Activated T-cell treated with anti-CD3 and anti-CD28 coated beads for 4 hours (primary cell): ENCODE data around the gene PRKAR1B.

Source experiments
- DNase-seq: peaks from one replicate; pipeline ENCODE4 v3.0.0-alpha.2; 2020

The PRKAR1B gene

DNA sequence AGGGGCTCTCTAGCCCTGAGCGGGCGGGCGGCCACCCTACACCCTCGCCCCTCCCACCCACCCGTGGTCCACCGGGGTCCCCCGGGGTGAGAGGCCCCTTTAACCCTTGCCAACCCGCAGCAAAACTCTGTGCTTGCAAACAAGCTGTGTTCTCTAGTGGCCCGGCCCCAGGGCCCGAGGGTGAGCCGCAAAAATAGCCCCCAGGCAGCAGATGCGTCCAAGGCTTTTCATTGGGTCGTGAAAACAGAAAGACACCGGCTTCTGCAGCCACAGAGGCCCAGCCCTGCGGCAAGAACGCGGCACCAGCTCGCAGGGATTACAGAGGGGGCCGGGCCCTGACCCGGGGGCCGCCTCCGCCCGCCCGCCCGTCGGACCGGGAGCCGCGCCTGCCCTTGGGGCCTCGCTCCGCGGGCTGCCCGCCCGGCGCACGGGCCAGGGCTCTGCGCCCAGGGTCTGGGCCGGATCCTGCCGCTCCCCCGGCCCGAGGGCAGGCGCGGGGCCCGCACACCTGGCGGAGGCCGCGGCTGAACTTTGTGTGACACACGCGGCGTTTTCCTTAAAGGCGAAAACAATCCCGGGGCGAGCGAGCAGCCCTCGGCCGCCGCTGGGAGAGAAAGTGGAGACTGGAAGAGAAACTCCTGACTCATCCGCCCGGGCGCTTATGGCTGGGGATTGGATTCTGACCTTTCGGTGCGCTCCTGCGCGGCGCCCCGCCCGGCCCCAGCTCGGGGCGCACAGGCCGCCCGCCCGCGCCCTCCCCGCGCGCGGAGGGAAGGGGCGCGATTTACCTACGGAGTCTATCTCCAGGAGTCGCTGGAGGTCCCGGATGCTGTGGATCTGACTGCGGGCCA lies 210.2 kb downstream of the PRKAR1B start:
- no peak for DNase-seq

DNA sequence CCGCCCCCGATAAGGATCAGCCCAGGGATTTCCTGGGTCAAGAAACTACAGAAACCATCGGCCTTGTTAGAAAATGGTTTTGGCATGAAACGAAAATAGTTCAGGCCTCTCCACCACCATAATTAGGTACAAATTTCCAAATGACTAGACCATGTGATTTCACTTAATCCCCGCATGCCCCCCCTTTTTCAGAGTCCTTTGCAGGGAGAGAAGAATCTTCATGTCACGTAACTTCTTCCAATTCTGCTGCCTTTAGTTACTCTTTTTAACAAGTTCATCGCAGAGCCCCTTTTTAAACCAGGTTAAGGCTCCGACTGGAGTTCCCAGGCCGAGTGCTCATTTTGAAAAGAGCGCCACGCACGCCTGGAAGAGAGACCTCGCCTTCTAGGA lies 210.9 kb downstream of the PRKAR1B start:
- DNase-seq: no peak

DNA sequence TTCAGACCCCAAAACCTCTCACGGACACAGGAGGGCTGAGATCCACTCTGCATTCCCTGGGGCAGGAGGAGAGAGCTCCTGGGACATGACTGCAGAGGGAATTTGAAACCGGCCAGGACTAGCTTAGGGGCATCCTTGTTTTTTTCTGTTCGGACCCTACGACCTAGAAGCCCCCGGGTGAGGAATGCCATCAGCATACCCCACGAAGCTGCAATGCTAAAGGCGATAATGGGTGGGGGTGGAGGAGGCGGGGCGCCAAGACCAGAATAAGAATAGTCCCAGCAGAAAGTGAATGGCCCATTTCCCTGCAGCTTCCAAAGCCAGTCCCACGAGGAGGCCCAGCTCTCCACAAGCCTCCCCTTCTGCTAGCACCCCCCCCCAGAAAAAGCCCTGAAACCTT lies 211.5 kb downstream of the PRKAR1B start:
- DNase-seq: no peak

DNA sequence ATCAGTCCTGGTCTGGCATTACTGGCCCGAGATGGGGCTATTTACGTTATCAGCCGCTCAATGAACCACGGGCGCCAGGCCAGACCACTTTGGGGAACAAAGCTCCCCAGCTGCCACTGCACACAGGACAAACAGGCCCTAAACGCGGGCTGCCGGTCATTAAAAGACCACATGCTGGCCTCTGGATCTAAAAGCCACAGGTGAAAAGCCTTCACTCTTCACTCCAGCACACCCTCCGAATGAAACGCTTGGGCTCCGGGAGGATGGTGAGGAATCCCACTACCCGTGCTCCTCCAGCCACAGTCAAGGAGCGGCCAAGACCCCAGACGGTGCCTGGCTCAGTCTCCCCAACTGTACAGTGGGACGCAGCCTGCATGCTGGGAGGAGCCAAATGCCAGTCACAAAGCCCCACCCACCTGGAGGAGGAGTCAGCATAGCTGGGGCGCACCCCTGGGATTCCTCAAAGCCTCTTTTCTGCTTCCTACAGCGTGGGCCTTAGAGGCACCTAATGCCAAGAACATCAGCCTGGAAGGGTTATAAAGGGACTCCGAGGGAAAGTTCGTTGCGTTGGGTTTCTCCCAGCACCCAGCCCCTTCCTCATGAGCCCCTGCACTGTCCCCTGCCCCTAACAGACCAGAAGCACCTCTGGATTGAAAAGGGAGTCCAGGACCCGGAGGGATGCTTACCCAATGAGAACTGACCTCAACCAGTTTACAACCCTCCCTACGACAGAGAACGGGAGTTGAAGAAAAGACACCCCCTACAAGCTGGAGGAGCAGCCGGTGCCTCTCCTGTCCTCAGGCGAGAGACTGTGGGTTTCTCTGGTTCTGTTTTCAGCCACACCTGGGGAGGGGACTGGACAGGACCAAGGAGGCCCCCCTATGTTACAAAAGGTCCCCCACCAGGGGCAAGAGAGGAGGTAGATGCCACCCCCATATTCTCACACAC lies 212.2 kb downstream of the PRKAR1B start:
- DNase-seq: no peak

DNA sequence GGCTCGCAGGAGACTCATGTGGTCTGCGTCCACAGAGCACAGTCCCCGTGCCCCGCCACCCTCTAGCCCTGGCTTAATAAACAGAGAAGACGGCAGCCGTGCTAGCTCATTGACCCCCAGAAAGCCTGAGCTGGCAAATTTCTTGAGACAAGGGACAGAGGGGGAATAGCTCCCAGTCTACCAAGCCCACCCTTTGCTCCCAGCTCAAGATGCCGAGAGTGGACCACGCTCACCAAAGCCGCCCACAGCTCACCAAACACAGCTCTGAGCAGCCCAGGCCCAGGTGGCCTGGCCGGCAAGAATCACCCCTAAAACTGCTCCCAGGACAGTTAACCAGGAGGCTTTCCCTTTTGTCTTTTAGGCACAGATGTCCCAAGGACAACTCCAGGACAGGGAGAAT lies 212.8 kb downstream of the PRKAR1B start:
- no peak for DNase-seq

DNA sequence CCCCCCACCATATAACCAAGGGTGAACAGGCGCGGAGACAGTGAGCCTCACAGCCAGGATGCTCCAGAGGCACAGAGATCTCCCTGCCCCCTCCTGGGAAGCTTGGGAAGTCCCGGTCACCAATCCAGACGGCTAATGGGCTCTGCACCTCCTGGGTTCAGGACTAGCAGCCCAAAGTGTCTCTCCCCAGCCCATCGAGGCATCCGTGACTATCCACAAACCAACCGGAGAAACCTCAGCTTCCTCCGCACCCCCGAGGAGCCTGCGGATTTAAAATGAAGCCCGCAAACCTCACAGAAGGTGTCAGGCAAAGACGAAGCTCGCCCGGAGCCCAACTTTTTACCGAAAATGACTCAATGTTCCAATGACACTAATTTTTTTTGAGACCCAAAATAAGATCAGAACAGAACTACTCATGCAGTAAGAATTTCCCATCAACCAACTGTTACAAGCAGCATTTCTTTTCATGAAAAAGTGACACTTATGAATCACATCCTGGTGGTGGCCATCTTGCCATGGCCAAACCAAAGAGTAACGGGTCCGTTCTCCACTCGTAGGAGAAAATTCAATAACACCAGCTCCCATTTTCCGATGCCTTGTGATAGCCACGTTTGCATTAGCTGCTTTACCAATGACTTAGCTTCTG lies 213.4 kb downstream of the PRKAR1B start:
- DNase-seq: no peak

DNA sequence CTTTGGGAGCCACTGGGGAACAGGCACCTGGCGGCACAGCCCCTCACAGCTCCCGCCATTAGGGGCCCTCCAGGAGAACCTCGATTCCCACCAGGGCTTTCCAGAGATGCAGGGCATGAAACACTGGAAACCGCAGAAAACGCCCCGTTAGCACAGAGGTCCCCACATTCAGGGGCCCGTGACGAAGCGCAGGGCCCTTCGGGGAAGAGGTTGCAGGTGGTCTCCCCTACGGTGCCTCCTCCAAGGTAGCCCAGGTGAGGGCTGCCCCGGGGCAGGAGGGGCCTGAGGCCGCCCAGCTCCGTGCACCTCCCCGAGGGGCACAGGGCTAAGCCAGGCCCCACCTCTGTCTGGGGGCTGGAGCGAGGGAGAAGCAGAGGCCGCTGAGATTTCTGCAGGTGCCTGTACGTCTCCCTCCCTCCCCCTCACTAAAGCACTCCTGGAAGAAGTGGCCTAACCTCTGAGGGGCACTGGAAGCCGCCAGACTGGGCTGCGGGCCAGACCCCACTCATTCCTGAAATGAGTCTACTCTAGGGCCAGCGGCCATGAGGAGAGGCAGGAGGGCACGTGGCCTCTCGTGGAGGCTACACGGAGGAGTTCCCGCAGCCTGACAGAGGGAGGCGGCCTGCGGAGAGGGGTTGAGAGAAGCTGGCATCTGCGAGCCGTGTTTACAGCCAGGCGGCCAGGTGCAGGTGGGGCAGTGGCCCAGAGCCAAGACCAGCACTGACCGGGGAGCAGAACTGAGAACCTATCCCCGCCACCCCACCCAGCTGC lies 214.4 kb downstream of the PRKAR1B start:
- no peak for DNase-seq

DNA sequence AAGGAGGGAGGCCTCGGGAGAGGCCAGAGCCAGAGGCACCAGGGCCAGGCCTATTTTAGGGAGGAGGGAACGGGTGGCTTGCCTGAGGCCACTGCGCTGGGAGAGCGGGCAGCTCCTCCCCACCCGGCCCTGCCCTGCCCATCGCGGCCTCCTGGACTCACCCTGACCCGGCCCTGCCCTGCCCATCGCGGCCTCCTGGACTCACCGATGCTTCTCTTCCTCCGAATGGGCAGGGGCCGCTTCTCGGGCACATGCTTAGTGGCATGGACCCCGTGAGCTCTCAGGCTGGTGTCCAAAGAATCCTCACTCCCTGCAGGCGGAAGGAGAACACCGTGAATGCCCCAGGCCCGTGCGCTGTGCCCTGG lies 215.0 kb downstream of the PRKAR1B start:
- DNase-seq: no peak

DNA sequence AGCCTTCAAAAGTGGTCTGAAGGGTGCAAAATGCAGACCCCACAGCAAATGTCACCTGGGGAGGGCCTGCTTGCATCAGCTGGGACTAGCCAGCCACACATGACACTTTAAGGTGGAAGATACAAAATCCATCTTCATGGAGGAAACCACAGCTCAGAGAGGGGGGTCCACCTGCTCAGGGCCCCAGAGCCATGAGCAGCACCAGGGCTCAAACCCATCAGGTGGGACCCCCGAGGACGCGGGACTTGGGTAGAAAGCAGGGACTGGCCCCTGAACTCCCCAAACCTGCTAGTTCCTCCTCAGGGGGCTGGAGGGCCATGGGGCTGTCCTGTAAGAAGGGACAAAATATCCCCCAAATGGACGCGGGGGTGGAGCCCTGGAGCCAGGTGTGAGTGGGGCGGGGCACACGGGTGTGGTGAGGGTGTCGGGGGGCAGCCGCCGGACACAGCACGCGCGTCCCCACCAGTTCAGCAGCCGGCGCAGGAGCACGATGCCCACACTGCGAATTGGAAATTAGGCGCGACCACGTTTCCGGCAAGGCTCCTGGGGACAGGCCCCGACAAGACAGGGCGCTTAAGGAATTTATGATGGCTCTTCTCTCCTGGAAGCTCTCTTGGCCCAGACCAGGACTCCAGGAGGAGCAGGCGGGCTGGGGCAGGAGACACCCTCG lies 215.5 kb downstream of the PRKAR1B start:
- no peak for DNase-seq

DNA sequence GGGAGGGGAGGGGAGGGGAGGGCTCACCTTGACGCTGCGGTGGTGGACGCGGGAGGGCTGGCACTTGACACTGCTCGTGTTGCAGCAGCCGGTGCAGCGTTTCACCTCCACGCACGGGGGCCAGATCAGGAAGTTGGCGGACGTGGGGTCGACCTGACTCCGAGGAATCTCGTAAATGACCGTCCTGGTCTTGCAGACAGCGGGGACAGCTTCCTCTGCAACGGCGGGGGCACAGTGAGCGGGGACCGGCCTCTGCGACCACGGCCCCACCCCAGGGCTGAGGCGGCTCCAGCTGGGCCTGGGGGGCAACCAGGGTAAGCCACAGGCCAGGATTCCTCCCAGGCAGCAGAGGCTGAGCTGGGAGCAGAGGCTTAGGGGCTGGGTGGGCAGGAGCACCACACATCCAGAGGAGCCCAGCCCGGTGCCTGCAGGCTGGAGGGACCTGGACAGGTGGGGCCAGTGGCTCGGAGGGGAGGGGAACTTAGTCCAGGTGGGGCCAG lies 216.2 kb downstream of the PRKAR1B start:
- no peak for DNase-seq

DNA sequence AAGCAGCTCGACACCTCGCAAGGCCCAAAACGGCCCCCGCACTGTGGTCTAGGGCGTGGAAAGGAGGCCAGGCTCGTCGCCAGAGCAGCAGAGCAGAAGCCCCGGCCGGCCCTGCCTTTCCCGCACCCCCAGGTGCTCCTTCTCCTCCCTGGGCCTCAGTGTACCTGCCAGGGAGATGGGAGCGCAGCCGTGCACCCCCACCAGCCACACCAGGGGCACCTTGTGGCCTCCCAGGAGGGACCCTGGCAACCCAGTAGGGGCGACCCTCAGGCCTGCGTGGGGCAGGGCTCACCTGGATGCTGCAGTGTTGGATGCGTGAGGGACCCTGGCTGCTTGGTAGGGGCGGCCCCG lies 217.0 kb downstream of the PRKAR1B start:
- no peak for DNase-seq

DNA sequence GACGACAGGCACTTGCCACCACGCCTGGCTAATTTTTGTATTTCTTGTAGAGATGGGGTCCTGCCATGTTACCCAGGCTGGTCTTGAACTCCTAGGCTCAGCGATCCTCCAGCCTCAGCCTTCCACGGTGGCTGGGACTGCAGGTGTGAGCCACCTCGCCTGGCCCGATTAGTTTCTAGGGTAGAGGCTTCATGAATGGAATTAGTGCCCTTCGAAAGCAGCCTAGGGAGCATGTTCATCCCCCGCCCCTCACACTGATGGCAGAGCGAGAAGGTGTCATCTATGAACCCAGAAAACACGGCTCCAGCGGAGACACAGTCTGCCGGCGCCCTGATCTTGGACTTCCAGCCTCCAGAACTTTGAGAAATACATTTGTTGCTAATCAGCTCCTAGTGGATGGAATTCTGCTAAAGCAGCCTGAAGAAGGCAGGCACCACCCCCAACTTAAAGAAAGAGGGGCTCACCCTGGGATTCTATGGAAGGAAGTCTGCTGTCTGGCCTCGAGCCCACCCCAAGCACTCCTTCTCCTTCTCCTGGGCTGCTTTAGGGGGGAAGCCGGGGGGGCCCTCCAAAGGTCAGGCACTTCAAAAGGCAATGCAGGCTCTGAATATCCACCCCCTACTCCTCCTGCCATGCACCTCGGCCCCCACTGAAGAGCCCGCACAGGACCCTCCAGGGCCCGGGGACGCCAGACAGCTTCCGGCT lies 217.5 kb downstream of the PRKAR1B start:
- DNase-seq: no peak

DNA sequence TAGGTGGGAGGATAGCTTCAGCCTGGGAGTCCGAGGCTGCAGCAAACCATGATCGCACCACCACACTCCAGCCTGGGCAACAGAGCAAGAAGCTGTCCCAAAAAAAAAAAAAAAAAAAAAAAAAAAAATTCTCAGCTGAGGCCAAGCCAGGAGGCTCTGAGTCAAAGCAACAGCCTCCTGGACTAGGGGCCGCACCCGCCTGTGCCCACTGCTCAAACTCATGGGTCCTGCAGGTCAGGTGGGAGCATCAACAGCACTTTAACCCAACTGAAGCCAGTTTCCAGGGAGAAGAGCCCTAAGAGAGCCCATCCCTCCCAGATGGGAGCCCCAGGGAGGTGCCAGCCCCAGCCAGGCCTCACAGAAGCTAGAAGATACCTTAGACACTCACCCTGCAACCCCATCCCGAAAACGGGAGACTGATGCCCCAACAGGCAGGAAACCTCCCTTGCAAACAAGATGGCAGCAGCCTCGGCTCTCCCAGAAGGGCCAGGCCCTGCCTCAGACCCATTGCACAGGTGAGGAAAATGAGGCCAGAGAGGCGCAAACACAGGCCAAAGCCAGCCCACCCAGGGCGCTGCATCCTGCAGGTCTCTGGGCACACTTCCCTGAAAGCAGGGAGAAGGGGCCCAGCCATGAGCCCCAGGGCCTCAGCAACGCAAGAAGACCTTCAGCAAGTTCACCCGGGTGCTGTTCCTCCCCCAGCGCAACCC lies 218.5 kb downstream of the PRKAR1B start:
- no peak for DNase-seq

DNA sequence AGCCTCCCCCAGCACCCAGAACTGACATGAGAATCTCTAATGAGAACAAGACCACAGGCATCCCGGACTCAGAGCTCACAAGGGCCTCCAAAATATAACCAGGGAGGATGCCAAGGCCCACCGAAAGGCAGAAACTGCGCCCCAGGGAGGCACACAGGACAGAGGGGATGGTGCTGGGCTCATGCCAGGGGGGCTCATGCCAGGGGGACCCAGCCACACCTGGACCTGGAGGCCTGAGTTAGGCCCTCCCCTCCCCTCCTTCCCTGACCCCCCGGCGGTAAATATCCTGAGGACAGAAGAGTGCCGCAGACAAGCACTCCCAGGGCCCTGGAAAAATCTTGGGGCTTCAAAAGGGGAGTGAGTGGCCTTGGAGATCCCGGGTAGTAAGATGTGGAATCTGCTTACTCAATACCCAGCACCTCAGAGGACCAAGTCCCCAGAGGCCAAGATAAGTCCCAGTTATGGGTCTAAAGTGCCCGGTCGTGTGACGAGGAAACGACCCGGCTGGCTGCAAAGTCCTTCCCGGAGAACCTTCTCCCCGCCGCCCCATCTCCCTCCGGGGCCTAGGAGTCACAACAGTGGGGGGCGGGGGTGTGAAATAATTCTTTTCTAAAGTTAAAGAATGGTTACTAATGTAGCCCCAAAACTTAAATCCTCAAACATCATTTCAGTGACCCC lies 219.3 kb downstream of the PRKAR1B start:
- no peak for DNase-seq

DNA sequence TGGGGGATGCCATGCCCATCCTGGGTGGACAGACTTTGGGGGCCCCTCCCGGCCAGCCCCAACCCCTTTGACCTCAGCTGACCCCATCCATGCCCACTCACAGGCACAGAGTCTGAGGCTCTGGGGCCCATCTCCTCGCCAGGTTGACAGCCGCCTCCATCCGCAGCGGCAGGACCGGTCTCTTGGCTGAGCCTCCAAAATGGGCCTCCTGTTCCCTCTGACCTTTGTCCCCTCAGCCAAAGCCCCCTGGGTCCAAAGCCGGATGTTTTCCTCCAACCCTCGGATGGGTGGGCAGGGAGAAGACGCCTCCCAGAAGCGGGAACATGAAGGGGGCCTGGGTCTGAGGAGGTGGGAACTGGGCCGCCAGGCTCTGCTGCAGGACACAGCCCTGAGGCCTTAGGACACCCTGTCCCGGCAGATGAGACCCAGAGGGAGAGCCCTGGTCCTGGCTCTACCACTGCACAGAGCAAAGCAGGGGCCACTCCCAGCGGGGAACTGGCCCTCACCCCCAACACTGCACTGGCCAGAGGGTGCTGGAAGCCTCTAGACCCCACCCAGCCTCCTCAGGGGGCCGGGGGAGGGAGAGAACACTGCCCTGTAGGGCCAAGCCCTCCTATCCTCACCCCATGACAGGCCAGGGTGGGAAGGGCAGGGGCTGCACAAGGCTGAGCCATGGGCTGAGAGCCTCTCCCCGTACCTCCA lies 220.0 kb downstream of the PRKAR1B start:
- no peak for DNase-seq

DNA sequence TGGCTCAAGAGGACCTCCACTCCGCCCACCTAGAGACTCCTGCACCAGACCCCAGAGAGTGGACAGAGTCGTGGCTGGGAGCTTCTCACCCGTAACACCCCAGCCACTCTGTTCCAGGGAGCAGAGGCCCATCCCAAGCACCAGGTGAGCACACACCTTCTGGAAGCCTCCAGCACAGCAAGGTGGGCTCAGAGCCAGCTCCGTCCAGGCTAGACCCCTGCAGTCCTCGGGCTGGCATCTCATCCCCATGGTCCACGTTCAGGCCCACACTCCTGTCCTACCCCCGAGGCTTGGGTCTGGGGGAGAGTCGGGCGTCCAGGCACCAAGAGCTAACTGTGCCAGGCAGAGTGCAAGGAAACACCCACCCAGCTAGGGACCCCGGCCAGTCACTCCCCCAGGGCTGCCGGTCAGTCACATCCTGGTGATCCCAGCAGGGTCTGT lies 220.7 kb downstream of the PRKAR1B start:
- no peak for DNase-seq

DNA sequence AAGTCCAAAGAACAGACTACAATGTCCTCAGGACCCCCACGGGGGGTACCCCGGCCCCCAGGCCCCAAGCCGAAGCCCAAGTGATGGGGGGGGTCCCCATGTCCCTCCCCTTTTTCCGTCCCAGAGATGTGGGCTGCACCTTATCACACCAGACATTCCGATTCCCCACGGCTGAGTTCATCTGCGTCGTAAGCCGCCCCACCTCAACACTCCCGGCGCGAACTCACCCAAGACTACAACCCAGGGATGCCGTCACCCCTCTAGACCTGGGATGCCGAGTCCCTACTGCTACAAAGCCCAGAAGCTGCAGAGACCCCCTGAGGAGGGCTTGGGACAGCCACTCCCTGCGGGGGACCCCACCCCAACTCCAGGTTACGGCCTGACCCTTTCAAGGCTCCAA lies 221.9 kb downstream of the PRKAR1B start:
- no peak for DNase-seq

DNA sequence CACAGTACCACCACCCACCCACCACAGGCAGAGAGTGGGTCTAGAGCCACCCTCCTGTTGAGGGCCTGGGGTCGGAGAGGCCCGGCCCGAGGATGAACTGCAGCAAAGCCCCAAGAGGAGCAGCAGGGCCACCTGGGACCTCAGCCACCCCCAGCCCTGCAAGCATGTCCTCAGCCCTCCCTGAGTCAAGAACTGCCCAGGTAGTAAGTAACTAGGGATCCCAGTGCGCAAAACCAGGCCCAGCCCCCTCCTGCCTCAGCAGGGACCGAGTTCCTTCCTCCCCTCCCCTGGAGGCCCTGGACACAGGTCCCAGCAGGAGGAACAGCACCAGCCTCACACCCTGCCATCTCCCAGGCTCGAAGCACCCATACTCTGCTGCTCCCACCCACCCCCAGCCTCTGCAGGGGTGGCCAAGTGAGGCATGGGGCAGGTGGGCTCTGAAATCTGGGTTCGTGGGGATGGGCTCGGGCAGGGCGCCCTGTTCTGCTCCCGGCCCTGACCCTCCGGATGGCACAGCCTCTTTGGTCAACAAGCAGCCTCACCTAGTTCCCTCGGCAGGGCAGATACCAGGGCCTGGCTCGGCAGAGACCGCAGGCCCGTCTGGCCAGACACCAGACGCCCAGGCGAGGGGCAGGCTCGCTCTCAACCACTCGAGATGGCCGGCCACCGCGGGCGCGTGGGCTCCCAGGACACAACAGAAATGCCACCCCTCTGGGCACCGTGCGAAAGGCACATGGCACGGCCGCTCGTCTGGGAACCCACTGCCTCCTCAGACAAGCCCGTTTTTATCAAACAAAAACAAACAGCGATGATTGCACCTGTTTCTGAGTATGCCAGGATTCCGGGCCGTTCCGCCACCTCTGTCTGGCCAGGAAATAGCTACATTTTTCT lies 222.6 kb downstream of the PRKAR1B start:
- DNase-seq: no peak
